ENCODE measurements around the gene GIPC2. TPM values are rescaled to one million over a fixed set of nuclear protein-coding genes. Genes with fewer than 3 reads are reported as not detected.

The GIPC2 gene
- total RNA-seq, 1 experiment from 2014 or later: 0.07 TPM

- H3K4me3 ChIP-seq (replicated peaks in 1 of 2; ENCODE audit: low read depth in 1 of 2, low read length in 2 of 2): no peak overlapping the region
- POLR2A ChIA-PET: no interaction called here
- no peak for ATAC-seq
- intact Hi-C loops (cut with micrococcal nuclease): no loop called here
- no peak overlapping the region for H2AFZ ChIP-seq (ENCODE audit: low read depth, low read length, poor library complexity, severe bottlenecking)
- H3K36me3 ChIP-seq (ENCODE audit: control insufficient read depth in 1 of 2, insufficient read depth in 2 of 2, low read length in 2 of 2): no peaks in the 10 kb centered on the region
- no peak overlapping the region for H3K4me2 ChIP-seq (ENCODE audit: low read length)
- no peak overlapping the region for H3K27ac ChIP-seq (ENCODE audit: low read depth, low read length)
- H3K79me2 ChIP-seq (ENCODE audit: insufficient read depth, low read length): no peaks in the 10 kb centered on the region
- H3K9me2 ChIP-seq (ENCODE audit: insufficient read depth): no peaks in the 10 kb centered on the region
- H3K9me3 ChIP-seq (ENCODE audit: control insufficient read depth in 1 of 2, insufficient read depth in 1 of 2, low read depth in 1 of 2, low read length in 2 of 2): no peaks in the 10 kb centered on the region
- CTCF ChIA-PET: interaction anchor here (1.6 kb wide), 1 partner anchor 25 kb away, joined by 4 read pairs; no protein-coding TSS in a partner anchor
- H3K27me3 ChIP-seq (ENCODE audit: insufficient read depth, low read length): no peaks in the 10 kb centered on the region
- H3K9ac ChIP-seq (ENCODE audit: low read length): no peak overlapping the region
- TF ChIP-seq SRF (IDR thresholded peaks at IDR 0.05; ENCODE audit: low read depth): no peak
- TF ChIP-seq JUND (IDR thresholded peaks at IDR 0.05): no peak
- no peak for TF ChIP-seq ELF1 (IDR thresholded peaks at IDR 0.05; ENCODE audit: borderline replicate concordance, low read depth)
- TF ChIP-seq POLR2A (IDR thresholded peaks at IDR 0.05; ENCODE audit: borderline replicate concordance, extremely low read depth, insufficient read depth, insufficient read length): no peak
- TF ChIP-seq FOSL1 (IDR thresholded peaks at IDR 0.05; ENCODE audit: low read depth): no peak
- TF ChIP-seq POLR2AphosphoS5 (IDR thresholded peaks at IDR 0.05; ENCODE audit: low read depth, low read length): no peak
- no peaks in the 10 kb centered on the region for H4K20me1 ChIP-seq (ENCODE audit: insufficient read depth)
- BruUV-seq (replicated peaks): no TSS peak
- no peaks in the 10 kb centered on the region for H3K4me1 ChIP-seq (ENCODE audit: control insufficient read depth in 1 of 2, insufficient read depth in 2 of 2, low read length in 2 of 2)
- RAD21 ChIA-PET (ENCODE audit: low non-redundant PET in 1 of 2, low total read pairs in 2 of 2, uncharacterized antibody in 2 of 2, unreplicated experiment in 2 of 2): no interaction called here
- DNase-seq (ENCODE audit: low read depth, low spot score): no peak
Measured at GRCh38 chr1:78170859-78171258, 125.1 kb downstream of the GIPC2 start.

DNA sequence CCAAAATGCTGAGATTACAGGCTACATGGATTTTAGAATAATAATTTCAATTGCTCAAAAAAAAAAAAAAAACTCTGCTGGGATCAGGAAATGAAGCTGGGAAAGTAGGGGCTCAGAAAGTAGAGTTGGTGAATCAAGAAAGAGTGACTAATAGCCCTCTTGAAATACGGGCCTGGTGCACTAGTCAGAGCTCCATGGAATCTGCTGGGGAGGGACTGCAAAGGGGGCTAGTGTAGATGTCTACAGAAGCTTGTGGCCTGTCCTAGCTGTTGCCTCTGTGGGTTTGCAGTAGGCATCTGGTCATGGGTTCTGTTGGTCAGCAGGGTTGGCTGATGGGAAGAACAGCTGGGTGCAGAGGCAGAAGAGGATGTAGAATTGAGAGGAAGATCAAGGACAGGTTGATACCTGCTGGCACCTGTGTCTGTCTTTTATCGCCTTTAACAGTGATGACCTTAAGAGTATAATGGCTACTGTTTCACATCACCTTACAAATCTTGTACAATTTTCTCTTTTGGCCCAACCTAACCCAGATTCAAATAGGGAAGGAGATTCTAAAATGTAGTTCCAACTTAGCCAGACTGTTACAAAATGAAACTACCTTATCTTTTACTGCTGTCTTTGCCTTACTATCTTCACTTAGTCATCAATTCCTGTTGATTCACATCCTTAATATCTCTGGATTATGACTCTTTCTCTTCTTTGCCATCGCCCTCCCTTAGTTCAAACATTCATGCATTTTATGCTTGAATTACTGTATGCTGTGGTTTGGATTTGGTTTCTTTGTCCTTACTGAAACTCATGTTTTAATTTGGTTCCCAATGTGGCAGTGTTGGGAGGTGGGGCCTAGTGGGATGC is 126.2 kb downstream of the GIPC2 start:
- DNase-seq (ENCODE audit: low read depth, low spot score) (no peak), ATAC-seq (no peak)
- Histone ChIP-seq H3K27ac (ENCODE audit: low read depth, low read length) (no peak overlapping the region), H3K9me3 (ENCODE audit: control insufficient read depth in 1 of 2, insufficient read depth in 1 of 2, low read depth in 1 of 2, low read length in 2 of 2) (no peaks in the 10 kb centered on the region), H2AFZ (ENCODE audit: low read depth, low read length, poor library complexity, severe bottlenecking) (no peak overlapping the region), H3K4me2 (ENCODE audit: low read length) (no peak overlapping the region), H3K9ac (ENCODE audit: low read length) (no peak overlapping the region), H3K4me3 (replicated peaks in 1 of 2; ENCODE audit: low read depth in 1 of 2, low read length in 2 of 2) (no peak overlapping the region), H3K9me2 (ENCODE audit: insufficient read depth) (no peaks in the 10 kb centered on the region), H3K27me3 (ENCODE audit: insufficient read depth, low read length) (no peaks in the 10 kb centered on the region), H3K79me2 (ENCODE audit: insufficient read depth, low read length) (no peaks in the 10 kb centered on the region), H3K4me1 (ENCODE audit: control insufficient read depth in 1 of 2, insufficient read depth in 2 of 2, low read length in 2 of 2) (no peaks in the 10 kb centered on the region), H3K36me3 (ENCODE audit: control insufficient read depth in 1 of 2, insufficient read depth in 2 of 2, low read length in 2 of 2) (no peaks in the 10 kb centered on the region), H4K20me1 (ENCODE audit: insufficient read depth) (no peaks in the 10 kb centered on the region)
- ChIA-PET CTCF (interaction anchor here (1.6 kb wide), 1 partner anchor 26 kb away, joined by 4 read pairs; no protein-coding TSS in a partner anchor), RAD21 (ENCODE audit: low non-redundant PET in 1 of 2, low total read pairs in 2 of 2, uncharacterized antibody in 2 of 2, unreplicated experiment in 2 of 2) (no interaction called here), POLR2A (no interaction called here)
- TF ChIP-seq ZBTB33 (IDR thresholded peaks at IDR 0.05; ENCODE audit: extremely low read depth, insufficient replicate concordance, low read length) (no peak), FOSL1 (IDR thresholded peaks at IDR 0.05; ENCODE audit: low read depth) (no peak), POLR2AphosphoS5 (IDR thresholded peaks at IDR 0.05; ENCODE audit: low read depth, low read length) (no peak)
- intact Hi-C loops (cut with micrococcal nuclease): no loop called here
- BruUV-seq (replicated peaks): no TSS peak

Measured in HCT116 (cell line).